Thyroid gland (tissue), 4 donors: ENCODE results near the gene CTRL. TPM values are rescaled to one million over a fixed set of nuclear protein-coding genes. Genes with fewer than 3 reads are reported as not detected.

Source experiments
- DNase-seq, 2 donors: peaks; one replicate each; pipeline ENCODE4 v3.0.0-alpha.2; 2019
- H3K27ac ChIP-seq, 3 donors: fragments of 200-600 bp; sonication (generic); 1 replicate in 2 of 3; 2 replicates in 1 of 3; pipeline ENCODE4 v1.5.1; 2016 to 2019; ENCODE audit warnings: mild to moderate bottlenecking in 1 of 3, moderate library complexity in 1 of 3
- H3K27me3 ChIP-seq: fragments of 200-600 bp; sonication (generic); one replicate; pipeline ENCODE4 v1.5.1; 2019
- H3K36me3 ChIP-seq, 2 donors: fragments of 200-600 bp; sonication (generic); one replicate each; pipeline ENCODE4 v1.5.1; 2016 to 2019
- H3K4me1 ChIP-seq, 2 donors: fragments of 200-600 bp; sonication (generic); one replicate each; pipeline ENCODE4 v1.5.1; 2017 to 2019
- H3K4me3 ChIP-seq, 3 donors: fragments of 200-600 bp; sonication (generic); replicated peaks in 1 of 3; 1 replicate in 2 of 3; 2 replicates in 1 of 3; pipeline ENCODE4 v1.5.1; 2016; ENCODE audit warnings: mild to moderate bottlenecking in 1 of 3
- H3K9me3 ChIP-seq: fragments of 200-600 bp; sonication (generic); one replicate; pipeline ENCODE4 v1.5.1; 2017
- CTCF ChIP-seq, 6 experiments: fragments of 200-600 bp in 3 of 6; fragments of 450-650 bp in 3 of 6; sonication (generic) in 3 of 6; IDR thresholded peaks; one replicate each; pipeline ENCODE4 v1.5.1; 2016 to 2019; ENCODE audit warnings: antibody characterized with exemption in 6 of 6, mild to moderate bottlenecking in 2 of 6, inconsistent platforms in 1 of 6, moderate library complexity in 1 of 6
- POLR2A ChIP-seq, 2 donors: fragments of 450-650 bp; IDR thresholded peaks; one replicate each; pipeline ENCODE4 v1.6.1; 2017; ENCODE audit warnings: antibody characterized with exemption in 2 of 2, mild to moderate bottlenecking in 2 of 2, moderate library complexity in 1 of 2
- WGBS, 2 donors: methylation state at CpG; one replicate each; pipeline ENCODE4 v1.1.5; 2017; 5-methylcytosine and 5-hydroxymethylcytosine counted together
- intact Hi-C: fragments of 100-400 bp; cut with DNase I; formaldehyde crosslinking; loops from one replicate; pipeline ENCODE4 v1.15.1; 2023
- total RNA-seq, 4 donors: library from RNA; depleted of rRNA; stranded (reverse); fragments of >200 nt; gene quantifications; one replicate each; pipeline ENCODE4 v1.2.3, GENCODE V29; 2016

The CTRL gene
- total RNA-seq, 4 donors from 2014 or later = 0.34 to 0.94 TPM; not detected in 2

GRCh38 chr16:67934306-67935100, 2.8 kb upstream of the CTRL start:
- no peak for DNase-seq
- H3K4me3 ChIP-seq = no peak overlapping the region
- H3K36me3 ChIP-seq = no peaks in the 10 kb centered on the region
- no peaks in the 10 kb centered on the region for H3K9me3 ChIP-seq
- TF ChIP-seq CTCF (IDR thresholded peaks at IDR 0.05) = no peak
- no peak for TF ChIP-seq POLR2A (IDR thresholded peaks at IDR 0.05)
- peaks cover 7 to 15% of the 10 kb centered on the region in 2 donors for H3K4me1 ChIP-seq
- WGBS, 2 donors = 63 to 68% methylated on average over 13 of the region's 13 CpGs
- H3K27ac ChIP-seq = no peak overlapping the region
- intact Hi-C loops = loop anchor here (10.0 kb wide), 1 partner anchor 270 kb away; the partner anchor contains the start of genes ACD, C16orf86, ENKD1 and PARD6A
- H3K27me3 ChIP-seq = no peaks in the 10 kb centered on the region

- Histone ChIP-seq H3K4me3 (no peak overlapping the region), H3K9me3 (no peaks in the 10 kb centered on the region), H3K36me3 (peaks cover 0 to 3% of the 10 kb centered on the region in 2 donors), H3K4me1 (peaks cover 7 to 15% of the 10 kb centered on the region in 2 donors), H3K27me3 (no peaks in the 10 kb centered on the region), H3K27ac (no peak overlapping the region)
- no peak for DNase-seq
- TF ChIP-seq POLR2A (IDR thresholded peaks at IDR 0.05) (no peak), CTCF (IDR thresholded peaks at IDR 0.05) (no peak)
- 70 to 94% methylated on average over 4 to 7 of the region's 7 CpGs for WGBS, 2 donors
- intact Hi-C loops = loop anchor here (10.0 kb wide), 1 partner anchor 269 kb away; the partner anchor contains the start of genes ACD, C16orf86, ENKD1 and PARD6A
Measured at GRCh38 chr16:67933805-67934204, 2.1 kb upstream of the CTRL start.

GRCh38 chr16:67932462-67932840, 789 bp upstream of the CTRL start:
- peaks cover 7 to 14% of the 10 kb centered on the region in 2 donors for H3K4me1 ChIP-seq
- H3K9me3 ChIP-seq = no peaks in the 10 kb centered on the region
- H3K27ac ChIP-seq = no peak overlapping the region
- DNase-seq = no peak
- H3K36me3 ChIP-seq = peaks cover 5 to 13% of the 10 kb centered on the region in 2 donors
- H3K4me3 ChIP-seq = no peak overlapping the region
- no peaks in the 10 kb centered on the region for H3K27me3 ChIP-seq
- no peak for TF ChIP-seq CTCF (IDR thresholded peaks at IDR 0.05)
- no peak for TF ChIP-seq POLR2A (IDR thresholded peaks at IDR 0.05)
- 84 to 100% methylated on average over 2 to 4 of the region's 4 CpGs for WGBS, 2 donors
- intact Hi-C loops = loop anchor here (10.0 kb wide), 1 partner anchor 268 kb away; the partner anchor contains the start of genes ACD, C16orf86, ENKD1 and PARD6A

- no peak for DNase-seq
- H3K27ac ChIP-seq = no peak overlapping the region
- 96 to 97% methylated on average over 16 to 17 of the region's 17 CpGs for WGBS, 2 donors
- H3K4me3 ChIP-seq = no peak overlapping the region
- no peaks in the 10 kb centered on the region for H3K27me3 ChIP-seq
- no peaks in the 10 kb centered on the region for H3K9me3 ChIP-seq
- H3K36me3 ChIP-seq = peaks cover 6 to 13% of the 10 kb centered on the region in 2 donors
- H3K4me1 ChIP-seq = peaks cover 7 to 18% of the 10 kb centered on the region in 2 donors
- no peak for TF ChIP-seq CTCF (IDR thresholded peaks at IDR 0.05)
- no peak for TF ChIP-seq POLR2A (IDR thresholded peaks at IDR 0.05)
- intact Hi-C loops = loop anchor here (10.0 kb wide), 1 partner anchor 266 kb away; the partner anchor contains the start of genes ACD, C16orf86, ENKD1 and PARD6A
Measured at GRCh38 chr16:67930678-67931211, 917 bp downstream of the CTRL start.
